GM12872 (cell line): Measurements from ENCODE around the gene TRIO.

Source experiments
- TF ChIP-seq, protein P1 (sequence below): IDR thresholded peaks from 3 replicates; pipeline ENCODE4 v1.5.1; 2011; ENCODE audit warnings: low read depth, mild to moderate bottlenecking, low read length, moderate library complexity; ENCODE audit not compliant: insufficient read depth

The TRIO gene

DNA sequence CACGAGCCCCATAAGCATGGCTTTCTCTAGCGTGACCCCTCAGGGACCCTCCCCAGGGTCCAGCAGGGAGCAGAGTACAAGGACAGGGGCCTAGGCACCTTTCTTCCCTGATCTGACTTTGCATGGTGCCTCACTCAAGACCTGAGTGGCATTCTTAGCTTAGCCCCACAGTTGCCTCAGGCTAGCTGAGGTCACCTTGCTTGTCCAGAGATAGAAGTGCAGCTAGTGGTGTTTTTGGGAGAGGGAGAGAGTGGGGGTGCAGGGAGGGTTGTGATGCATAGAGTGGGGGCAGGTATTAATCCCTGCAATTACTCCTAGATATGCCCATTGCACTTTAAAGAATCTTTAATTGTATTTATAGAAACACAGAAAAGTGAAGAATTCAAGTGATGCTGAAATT is 8.4 kb upstream of the TRIO start:
- TF ChIP-seq, protein P1, sequence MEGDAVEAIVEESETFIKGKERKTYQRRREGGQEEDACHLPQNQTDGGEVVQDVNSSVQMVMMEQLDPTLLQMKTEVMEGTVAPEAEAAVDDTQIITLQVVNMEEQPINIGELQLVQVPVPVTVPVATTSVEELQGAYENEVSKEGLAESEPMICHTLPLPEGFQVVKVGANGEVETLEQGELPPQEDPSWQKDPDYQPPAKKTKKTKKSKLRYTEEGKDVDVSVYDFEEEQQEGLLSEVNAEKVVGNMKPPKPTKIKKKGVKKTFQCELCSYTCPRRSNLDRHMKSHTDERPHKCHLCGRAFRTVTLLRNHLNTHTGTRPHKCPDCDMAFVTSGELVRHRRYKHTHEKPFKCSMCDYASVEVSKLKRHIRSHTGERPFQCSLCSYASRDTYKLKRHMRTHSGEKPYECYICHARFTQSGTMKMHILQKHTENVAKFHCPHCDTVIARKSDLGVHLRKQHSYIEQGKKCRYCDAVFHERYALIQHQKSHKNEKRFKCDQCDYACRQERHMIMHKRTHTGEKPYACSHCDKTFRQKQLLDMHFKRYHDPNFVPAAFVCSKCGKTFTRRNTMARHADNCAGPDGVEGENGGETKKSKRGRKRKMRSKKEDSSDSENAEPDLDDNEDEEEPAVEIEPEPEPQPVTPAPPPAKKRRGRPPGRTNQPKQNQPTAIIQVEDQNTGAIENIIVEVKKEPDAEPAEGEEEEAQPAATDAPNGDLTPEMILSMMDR = no peak

DNA sequence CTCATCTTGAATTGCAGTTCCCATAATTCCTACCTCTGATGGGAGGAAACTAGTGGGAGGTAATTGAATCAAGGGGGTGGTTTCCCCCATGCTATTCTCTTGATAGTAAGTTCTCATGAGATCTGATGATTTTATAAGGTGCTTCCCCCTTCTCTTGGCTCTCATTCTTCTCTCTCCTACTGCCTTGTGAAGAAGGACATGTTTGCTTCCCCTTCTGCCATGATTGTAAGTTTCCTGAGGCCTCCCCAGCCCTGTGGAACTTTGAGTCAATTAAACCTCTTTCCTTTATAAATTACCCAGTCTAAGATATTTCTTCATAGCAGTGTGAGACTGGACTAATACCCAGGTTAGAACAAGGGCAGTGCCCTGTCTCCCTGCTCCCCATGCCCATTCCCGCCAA is 7.5 kb upstream of the TRIO start:
- TF ChIP-seq, protein P1 = no peak

DNA sequence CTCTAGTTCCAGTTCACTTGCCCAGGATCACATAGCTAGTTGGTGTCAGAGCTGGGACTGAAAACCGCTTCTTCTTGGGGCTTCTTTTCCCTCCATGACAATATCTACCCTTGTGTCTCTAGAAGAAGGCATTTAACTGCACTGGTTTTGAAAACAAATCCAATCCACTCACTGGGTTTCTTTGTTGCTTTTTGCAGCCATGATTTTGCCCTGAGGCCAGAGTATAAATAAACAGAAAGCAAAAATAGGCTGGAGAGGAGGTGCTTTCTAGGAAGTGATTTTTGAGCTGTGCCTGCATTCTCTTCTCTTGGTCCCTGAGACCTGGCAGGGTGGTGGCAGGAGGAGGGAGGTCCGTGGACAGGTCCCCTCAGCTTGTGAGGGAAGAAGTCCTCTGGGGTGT is 6.9 kb upstream of the TRIO start:
- TF ChIP-seq, protein P1 = no peak

DNA sequence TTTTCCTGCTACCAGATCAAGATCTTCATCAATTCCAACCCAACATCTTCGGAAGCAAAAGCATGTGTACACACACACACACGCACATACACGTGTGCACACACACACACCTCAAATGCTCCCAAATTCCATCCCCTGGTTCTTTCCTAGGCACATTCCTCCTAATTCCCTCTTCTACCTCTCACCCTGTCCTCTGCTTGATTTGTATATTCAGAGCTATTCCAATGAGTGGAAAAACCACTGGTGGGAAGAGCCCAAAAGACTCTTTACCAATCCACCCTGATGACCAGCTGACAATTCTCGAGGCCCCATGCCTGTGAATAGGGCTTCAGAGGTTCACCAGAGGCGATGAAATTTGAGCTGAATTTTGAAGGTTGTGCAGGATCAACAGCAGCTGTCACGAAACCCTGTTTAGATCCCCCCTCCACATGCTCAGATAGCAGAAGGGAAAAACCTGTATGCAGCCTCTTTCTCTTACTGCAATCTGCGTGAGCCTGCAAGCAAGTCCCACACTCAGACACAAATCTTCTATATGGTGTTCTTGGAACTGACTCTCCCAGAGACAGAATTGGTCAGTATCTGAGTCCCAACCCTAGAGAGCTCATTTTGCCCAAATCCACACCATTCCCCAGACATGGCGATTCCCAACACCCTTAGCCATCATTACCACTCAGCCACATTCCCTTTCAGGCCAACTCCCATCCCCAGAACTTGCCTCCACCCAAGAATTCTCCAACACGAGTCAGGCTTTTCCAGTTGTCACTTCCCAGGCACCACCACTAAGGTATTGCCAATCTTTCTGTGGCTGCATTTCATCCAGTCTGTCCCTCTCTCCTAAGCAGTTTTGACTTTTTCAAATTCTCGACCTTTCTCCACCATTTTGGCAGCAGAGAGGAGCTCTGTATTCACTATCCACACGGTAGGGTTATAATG is 4.3 kb upstream of the TRIO start:
- TF ChIP-seq, protein P1 = no peak

DNA sequence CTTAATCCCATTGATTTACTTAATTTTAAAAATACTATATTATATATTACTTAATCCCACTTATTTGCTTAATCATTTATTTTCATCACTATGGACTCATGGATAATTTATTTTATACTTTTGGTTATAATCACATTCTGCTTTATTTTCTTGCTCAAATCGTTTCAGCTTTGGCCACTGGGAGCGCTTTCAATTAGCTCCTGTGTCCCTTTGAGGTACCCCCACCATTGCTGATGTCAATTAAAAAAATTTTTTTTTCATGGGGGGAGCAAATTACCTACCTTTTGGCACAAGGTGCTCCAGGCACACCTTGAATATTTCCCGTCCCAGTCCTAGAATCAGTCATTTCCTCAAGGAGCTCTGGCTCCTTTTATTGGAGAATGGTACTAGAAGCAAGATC is 1.4 kb upstream of the TRIO start:
- TF ChIP-seq, protein P1 = no peak

DNA sequence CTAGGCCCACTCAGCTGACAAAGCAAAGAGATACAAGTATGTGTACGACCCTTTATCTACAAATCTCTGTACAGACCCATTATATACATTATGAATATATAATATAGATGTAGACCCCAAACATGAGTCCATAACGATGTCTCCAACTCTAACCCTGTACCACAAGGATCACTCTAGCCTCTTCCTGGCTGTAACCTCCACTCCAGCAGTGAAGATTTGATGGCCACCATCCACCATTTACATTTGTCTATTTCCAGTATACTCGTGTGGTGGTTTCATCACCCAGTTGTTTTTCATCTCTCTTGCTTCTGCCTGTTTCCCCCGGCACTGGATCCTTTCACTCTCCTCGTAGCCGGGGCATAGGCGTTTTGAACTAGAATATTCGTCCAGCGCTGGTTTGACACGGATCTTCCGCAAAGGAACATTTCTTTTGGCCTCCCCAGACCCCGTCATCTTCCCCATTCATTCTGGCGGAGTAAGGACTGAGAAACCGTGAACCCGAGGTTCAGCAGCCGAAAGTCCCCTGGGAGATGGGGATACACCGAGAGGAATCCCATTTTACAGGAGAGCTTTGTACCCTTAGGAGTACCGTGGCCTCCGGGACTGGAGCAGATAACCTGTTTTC is 828 bp upstream of the TRIO start:
- TF ChIP-seq, protein P1 = no peak

DNA sequence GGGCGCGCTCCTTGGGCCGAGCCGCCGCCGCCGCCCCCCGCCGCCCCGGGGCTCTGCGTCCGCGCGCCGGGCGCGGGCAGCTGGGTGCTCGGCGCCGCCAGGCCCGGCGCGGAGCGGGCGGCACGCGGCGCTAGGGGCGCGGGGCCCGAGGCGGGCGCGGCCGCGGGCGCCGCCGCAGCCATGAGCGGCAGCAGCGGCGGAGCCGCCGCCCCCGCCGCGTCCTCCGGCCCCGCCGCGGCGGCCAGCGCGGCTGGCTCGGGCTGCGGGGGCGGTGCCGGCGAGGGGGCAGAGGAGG is 351 bp downstream of the TRIO start:
- TF ChIP-seq, protein P1 = no peak
